RWPE1 (cell line): ENCODE results near the gene SLIT3.

Experiments used
- CTCF ChIA-PET: fragments of 350-600 bp; sonication (Branson Sonifier 250); formaldehyde crosslinking; extraction: SDS; loops from one replicate; lab custom pipeline; 2021; lab: Yijun Ruan, JAX
- POLR2A ChIA-PET: fragments of 400-600 bp; formaldehyde crosslinking; extraction: SDS; loops from one replicate; lab custom pipeline; 2020; ENCODE audit warnings: antibody characterized with exemption; ENCODE audit not compliant: low non-redundant PET; lab: Yijun Ruan, JAX
- DNase-seq: peaks from one replicate; pipeline ENCODE4 v3.0.0; 2012; ENCODE audit warnings: low spot score
- H3K27ac ChIP-seq: fragments of 450-650 bp; 2 replicates; pipeline ENCODE4 v1.5.1; 2017
- TF ChIP-seq, protein P1 (sequence below): fragments of 450-650 bp; conservative IDR thresholded peaks from 2 replicates; pipeline ENCODE4 v1.5.1; 2017; ENCODE audit warnings: low read depth, mild to moderate bottlenecking

The SLIT3 gene

DNA sequence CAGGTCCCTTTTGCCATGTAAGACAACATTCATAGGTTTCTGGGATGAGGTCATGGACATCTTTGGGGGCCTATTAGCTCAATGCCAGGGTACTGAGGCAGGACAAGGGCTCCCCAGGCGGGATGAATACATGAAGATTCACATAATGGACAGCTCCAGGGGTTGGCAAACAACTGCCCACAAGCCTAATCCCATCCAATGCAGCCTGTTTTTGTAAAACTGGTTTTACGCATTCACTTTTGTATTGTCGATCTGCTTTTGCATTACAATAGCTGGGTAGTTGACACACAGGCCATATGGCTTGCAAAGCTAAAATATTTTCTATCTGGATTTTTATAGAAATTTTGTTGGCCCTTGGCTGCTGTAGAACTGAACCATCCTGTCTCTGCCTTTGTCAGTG is 473.3 kb downstream of the SLIT3 start:
- ChIA-PET CTCF (interaction anchor here (0.5 to 0.6 kb wide), 2 partner anchors 38 to 217 kb away, joined by 3 read pairs; no protein-coding TSS in a partner anchor), POLR2A (no interaction called here)
- TF ChIP-seq, protein P1, sequence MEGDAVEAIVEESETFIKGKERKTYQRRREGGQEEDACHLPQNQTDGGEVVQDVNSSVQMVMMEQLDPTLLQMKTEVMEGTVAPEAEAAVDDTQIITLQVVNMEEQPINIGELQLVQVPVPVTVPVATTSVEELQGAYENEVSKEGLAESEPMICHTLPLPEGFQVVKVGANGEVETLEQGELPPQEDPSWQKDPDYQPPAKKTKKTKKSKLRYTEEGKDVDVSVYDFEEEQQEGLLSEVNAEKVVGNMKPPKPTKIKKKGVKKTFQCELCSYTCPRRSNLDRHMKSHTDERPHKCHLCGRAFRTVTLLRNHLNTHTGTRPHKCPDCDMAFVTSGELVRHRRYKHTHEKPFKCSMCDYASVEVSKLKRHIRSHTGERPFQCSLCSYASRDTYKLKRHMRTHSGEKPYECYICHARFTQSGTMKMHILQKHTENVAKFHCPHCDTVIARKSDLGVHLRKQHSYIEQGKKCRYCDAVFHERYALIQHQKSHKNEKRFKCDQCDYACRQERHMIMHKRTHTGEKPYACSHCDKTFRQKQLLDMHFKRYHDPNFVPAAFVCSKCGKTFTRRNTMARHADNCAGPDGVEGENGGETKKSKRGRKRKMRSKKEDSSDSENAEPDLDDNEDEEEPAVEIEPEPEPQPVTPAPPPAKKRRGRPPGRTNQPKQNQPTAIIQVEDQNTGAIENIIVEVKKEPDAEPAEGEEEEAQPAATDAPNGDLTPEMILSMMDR, result no peak
- no peak overlapping the region for H3K27ac ChIP-seq
- no peak for DNase-seq

- TF ChIP-seq, protein P1, result no peak
- CTCF ChIA-PET, result no interaction called here
- no peak for DNase-seq
- POLR2A ChIA-PET, result no interaction called here
- no peak overlapping the region for H3K27ac ChIP-seq
Measured at GRCh38 chr5:168826246-168826725, 474.7 kb downstream of the SLIT3 start.

GRCh38 chr5:168822745-168823281 is 478.1 kb downstream of the SLIT3 start:
- no peak for DNase-seq
- ChIA-PET CTCF (interaction anchor here (0.7 kb wide), 1 partner anchor 1376 kb away, joined by 4 read pairs; no protein-coding TSS in a partner anchor), POLR2A (no interaction called here)
- TF ChIP-seq, protein P1, result no peak
- no peak overlapping the region for H3K27ac ChIP-seq

DNA sequence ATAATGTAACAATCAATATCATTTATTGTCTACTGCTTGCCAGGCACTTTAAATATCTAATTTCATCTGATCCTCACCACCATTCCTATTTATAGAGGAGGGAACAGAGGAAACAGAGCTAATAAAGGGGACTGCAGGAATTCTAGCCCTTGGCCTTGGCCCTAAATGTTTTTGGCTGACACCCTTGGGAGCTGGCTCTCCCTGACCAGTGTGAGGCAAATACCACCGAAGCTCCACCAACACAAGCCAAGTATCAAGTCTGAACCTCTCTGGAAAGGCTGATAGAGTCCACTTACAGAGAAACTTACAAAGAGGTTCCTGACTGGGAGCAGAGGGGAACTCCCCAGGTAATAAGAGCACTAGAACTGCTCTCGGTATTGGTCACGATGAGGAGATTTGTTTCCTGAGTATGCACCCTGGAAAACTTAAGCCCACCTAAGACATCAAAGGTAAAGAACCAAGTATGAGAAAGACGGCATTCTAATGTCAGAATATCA is 478.6 kb downstream of the SLIT3 start:
- ChIA-PET POLR2A (no interaction called here), CTCF (no interaction called here)
- TF ChIP-seq, protein P1, result no peak
- DNase-seq, result no peak
- no peak overlapping the region for H3K27ac ChIP-seq

DNA sequence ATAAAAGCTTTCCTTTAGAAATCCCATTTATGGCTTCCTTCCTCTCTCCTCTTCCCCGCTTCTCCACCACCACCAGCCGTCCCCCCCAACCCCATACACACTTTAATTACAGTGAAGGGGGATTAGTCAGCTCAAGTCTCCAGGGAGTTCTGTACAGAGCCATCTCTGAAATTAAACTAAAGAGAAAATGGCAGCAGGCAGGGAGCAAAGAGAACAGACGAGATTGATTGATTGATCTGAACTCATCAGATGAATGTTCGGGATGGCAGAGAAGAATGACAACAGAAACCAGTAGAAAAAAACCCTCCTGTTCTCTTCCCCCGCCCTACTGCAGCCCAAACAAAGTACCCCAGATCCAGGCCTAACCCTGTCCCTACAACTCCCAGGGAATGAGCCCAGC is 480.1 kb downstream of the SLIT3 start:
- POLR2A ChIA-PET, result no interaction called here
- CTCF ChIA-PET, result interaction anchor here (0.6 kb wide), 2 partner anchors 354 to 856 kb away, joined by 3 read pairs; no protein-coding TSS in a partner anchor

GRCh38 chr5:168819004-168819621 is 481.8 kb downstream of the SLIT3 start:
- DNase-seq, result no peak
- TF ChIP-seq, protein P1, result no peak
- CTCF ChIA-PET, result interaction anchor here (0.6 to 0.7 kb wide), 2 partner anchors 113 to 189 kb away, joined by 3 to 4 read pairs; no protein-coding TSS in a partner anchor
- H3K27ac ChIP-seq, result no peak overlapping the region
- POLR2A ChIA-PET, result no interaction called here

More for the DNA sequence above, 480.1 kb downstream of the SLIT3 start:
- TF ChIP-seq, protein P1, result no peak
- no peak overlapping the region for H3K27ac ChIP-seq
- no peak for DNase-seq
